NCI-H526 treated with DMSO at 0.1 percent for 48 hours (cell line): Measurements from ENCODE around the gene OR5AK2.
"Not testable (repeated sequence)": the region's sequence is repeated elsewhere in the genome, so short reads cannot be mapped to it uniquely, and the experiment has no call there.

Experiments
- DNase-seq: peaks from one replicate; lab custom pipeline; 2025; lab: John Stamatoyannopoulos, UW

OR5AK2 gene, protein sequence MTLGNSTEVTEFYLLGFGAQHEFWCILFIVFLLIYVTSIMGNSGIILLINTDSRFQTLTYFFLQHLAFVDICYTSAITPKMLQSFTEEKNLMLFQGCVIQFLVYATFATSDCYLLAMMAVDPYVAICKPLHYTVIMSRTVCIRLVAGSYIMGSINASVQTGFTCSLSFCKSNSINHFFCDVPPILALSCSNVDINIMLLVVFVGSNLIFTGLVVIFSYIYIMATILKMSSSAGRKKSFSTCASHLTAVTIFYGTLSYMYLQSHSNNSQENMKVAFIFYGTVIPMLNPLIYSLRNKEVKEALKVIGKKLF

DNA sequence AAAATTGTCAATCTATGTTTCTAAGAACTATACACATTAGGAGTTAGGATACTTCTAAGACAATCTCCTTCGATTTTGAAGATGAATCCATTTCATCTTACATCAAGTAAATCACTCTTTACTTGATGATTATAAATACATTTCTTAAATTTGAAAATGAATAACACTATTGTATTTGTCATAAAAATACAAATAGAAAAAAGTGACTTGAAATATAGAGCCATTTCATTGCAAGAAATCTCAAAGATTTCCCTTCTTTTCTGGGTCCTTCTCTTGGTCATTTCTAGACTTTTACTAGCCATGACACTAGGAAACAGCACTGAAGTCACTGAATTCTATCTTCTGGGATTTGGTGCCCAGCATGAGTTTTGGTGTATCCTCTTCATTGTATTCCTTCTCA is at the start of gene OR5AK2:
Gene OR5AK2 (plus strand): TSS at position 301 of the 400 bp plus-strand sequence. CDS start 0 bp downstream, at position 301.
- DNase-seq: no peak

DNA sequence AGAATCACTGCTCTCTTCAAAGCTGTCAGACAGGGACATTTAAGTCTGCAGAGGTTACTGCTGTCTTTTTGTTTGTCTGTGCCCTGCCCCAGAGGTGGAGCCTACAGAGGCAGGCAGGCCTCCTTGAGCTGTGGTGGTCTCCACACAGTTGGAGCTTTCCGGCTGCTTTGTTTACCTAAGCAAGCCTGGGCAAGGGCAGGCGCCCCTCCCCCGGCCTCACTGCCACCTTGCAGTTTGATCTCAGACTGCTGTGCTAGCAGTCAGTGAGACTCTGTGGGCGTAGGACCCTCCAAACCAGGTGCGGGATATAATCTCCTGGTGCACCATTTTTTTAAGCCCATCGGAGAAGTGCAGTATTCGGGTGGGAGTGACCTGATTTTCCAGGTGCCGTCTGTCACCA is 43.2 kb upstream of the OR5AK2 start:
- not testable (repeated sequence) for DNase-seq

DNA sequence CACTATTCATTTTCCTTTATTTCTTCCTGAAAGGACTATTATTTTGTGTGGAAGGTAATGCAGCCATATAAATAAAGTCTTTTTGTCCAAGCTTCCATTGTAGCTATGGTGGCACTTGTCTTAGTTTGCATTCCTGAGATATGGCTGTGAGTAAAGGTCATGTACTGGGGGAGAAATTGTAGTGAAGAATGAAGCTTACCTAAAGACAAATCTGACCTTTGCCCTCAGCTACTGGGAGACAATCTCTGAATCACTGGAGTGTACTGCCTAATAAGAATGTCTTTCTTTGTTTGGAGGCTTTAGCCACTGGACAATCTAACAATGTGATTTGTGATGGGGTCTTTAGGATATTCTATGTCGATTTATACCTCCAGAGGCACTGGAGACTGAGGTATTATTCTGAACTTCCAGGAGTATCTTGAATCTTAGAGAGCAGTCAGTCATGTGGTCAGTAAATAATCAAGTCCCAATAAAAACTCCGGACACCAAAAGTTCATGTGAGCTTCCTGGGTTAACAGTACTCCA is 39.7 kb upstream of the OR5AK2 start:
- DNase-seq: no peak

DNA sequence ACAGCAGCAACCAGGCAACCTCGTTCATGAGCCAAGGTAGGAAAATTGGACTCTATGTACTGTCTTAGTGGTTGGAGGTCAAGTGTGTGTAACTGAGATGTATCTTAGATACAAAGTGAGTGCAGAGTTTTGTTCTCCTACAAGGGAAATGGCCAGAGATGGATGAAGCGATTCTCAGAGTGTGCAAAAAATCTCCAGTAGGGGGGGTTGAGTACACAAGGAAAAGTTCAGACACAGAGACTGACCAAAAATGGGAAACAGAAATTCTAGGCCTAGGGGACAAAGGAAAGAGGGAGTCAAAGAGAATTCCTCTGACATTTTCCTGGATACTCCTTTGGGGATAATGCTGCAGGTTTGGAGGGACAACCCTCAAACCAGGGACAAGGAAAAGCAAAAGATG is 38.2 kb upstream of the OR5AK2 start:
- no peak for DNase-seq

DNA sequence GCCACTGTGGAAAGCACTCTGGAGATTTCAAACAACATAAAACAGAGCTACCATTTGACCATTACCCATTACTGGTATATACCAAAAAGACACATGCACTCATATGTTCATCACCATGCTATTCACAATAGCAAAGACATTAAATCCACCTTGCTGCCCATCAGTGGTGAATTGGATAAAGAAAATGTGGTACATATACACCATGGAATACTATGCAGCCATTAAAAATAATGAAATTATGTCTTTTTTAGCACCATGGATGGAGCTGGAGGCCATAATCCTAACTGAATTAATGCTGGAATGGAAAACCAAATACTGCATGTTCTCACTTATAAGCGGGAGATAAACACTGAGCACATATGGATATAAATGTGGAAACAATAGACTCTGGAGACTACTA is 34.8 kb upstream of the OR5AK2 start:
- DNase-seq: not testable (repeated sequence)

DNA sequence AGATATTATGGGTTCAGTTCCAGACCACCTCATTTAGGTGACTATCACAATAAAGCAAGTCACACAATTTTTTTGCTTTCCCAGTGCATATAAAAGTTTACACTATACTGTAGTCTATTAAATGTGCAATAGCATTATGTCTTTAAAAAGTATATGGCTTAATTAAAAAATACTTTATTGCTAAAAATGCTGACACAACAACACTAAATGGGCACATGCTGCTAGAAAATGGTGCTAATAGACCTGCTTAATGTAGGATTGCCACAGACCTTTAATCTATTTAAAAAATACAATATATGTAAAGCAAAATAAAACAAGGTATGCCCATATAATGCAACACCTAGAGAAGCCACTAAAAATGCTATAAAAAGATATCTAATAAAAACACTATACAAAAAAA is 27.1 kb upstream of the OR5AK2 start:
- no peak for DNase-seq

DNA sequence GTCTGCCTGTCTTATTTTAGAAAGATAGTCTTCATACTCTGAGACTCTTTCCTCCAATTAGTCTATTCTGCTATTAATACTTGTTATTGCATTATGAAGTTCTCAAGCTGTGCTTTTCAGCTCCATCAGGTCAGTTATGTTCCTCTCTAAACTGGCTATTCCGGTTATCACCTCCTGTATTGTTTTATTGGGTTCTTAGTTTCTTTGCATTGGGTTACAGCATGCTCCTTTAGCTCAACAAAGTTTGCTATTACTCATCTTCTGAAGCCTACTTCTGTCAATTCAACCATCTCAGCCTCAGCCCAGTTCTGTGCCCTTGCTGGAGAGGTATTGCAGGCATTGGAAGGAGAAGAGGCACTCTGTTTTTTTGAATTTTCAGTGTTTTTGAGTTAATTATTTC is 21.0 kb upstream of the OR5AK2 start:
- DNase-seq: no peak

DNA sequence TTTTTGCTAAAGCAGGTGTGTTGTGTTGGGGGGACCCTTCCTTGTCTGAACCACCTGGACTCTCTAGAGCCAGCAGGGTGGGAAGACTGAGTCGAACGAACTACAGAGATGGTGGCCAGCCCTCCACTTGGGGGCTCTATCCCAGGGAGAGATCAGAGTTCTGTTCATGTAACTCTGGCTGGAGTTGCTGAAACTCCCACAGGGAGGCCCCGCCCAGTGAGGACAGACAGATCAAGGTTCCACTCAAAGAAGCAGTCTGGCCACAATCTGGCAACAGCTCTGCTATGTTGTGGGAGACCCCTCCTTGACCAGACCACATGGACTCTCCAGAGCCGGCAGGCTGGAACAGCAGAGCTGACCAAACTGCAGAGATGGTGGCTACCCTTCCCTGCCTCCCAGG is 20.2 kb upstream of the OR5AK2 start:
- no peak for DNase-seq

DNA sequence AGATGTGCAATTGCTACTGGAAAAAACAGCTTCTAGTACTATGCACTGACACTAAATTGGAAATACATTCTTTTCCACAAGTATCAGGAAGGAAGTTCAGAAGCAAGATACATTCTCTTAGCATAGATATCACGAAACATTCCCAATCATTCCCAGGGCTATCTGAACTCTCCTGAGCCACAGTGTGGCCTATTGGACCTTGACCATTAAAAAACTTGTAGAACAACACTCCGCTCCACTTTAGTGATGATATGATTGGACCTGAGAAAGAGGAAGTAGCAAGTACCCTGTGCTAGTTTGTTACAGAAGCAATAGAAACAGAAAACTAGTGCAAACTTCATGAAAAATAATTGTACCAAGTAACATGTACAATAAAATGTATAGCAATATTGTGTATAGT is 11.4 kb upstream of the OR5AK2 start:
- no peak for DNase-seq

DNA sequence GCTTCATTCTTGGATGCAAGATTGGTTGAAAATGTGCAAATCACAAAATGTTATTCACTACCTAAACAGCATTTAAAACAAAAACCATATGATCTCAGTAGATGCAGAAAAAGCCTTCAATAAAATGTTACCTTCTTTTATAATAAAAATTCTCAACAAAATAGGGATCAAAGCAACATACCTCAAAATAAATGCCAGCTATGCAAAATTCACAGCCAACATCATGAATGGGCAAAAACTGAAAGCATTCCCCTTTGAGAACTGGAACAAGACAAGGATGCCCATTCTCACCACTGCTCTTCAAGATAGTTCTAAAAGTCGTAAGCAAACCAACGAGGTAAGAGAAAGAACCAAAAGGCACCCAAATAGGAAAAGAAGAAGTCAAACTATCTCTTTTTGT is 2.0 kb downstream of the OR5AK2 start:
- no peak for DNase-seq

DNA sequence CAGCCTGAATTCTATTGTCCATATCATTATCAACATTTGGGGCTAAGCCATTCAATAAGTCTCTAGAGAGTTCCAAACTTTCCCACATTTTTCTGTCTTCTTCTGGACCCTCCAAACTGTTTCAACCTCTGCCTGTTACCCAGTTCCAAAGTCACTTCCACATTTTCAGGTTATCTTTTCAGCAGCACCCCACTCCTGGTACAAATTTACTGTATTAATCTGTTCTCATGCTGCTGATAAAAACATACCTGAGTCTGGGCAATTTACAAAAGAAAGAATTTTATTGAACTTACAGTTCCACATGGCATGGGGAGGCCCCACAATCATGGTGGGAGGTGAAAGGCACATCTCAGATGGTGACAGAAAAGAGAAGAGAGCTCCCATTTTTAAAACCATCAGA is 5.8 kb downstream of the OR5AK2 start:
- DNase-seq: no peak

DNA sequence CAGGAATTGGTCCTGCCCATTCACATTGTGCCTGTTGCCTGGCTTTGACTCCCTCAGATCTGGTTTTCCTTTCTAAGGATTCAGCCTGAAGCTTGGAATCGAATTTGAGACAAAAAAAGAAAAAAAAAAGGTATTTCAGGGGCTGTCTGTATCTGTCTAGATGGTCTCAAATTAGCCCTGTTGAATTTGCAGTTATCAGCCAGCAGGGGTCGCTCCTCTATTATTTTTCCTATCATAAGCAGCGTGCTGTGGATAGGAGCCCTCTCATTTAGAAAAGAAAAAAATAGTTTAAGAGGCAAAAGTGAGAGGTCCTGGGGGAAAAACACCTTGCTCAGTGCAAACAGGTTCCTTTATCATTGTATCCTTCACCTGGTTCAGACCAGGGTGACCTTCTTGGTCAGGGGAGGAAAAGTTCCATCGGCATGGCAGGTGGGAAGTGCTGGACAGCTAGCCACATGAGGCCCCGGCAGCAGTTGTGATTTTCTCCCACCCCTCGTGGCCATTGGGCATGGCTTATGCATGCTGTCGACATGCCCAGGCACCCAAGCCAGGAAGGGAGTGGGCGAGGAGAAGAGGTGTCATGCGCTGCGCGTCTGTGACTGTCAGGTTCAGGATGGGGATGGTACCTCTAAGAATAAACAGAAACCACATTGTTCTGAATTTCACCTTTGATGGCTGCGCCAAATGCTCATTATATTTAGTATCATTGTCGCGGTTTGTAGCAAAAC is 13.1 kb downstream of the OR5AK2 start:
- no peak for DNase-seq

DNA sequence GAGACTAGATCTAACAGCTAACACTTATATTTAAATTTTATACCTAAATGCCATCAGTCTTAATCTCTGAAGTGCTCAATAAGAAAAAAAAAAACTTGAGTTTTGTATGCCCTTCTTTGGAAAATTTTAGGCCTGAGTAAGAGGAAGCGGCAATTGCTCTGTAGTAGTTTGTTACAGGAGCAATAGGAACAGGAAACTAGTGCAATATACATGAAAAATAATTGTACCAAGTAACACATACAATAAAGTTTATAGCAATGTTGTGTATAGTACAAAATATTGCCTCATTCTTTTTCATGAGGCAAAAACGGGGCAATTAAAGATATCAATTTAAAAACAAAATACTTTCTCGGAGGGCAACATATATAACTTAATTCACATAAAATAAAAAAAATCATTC is 19.7 kb downstream of the OR5AK2 start:
- no peak for DNase-seq

DNA sequence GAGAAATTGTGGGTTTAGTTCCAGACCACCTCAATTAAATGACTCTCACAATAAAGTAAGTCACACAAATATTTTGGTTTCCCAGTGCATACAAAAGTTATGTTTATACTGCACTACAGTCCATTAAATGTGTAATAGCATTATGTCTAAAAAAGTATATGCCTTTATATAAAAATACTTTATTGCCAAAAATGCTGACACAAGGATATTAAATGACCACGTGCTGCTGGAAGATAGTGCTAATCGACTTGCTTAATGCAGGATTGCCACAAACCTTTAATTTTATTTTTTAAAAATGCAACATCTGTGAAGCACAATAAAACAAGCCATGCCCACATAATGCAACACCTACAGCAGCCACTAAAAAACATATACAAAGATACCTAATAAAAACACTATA is 27.0 kb downstream of the OR5AK2 start:
- DNase-seq: no peak

DNA sequence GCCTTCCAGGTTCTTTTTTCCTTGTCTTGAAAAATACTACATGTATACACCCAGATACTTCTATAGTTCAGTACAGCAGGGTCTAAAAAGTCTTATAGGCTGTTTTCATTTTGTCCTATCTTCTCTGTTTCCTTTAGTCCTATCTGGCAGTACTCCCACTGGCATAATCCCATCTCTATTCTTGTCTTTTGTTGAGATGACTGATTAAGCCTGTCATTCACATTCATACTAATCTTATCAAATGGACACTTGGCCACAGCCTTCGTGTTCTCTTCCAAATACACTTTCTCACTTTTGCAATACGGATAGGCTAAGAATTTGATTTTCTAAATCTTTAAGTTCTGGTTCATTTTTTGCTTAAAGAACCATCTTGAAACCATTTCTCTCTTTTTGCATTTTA is 42.8 kb downstream of the OR5AK2 start:
- DNase-seq: no peak
